ENCODE data around the gene USP14.
A peak's percentile ranks its signal among the peaks of the same experiment; 100 is the strongest.

The USP14 gene

DNA sequence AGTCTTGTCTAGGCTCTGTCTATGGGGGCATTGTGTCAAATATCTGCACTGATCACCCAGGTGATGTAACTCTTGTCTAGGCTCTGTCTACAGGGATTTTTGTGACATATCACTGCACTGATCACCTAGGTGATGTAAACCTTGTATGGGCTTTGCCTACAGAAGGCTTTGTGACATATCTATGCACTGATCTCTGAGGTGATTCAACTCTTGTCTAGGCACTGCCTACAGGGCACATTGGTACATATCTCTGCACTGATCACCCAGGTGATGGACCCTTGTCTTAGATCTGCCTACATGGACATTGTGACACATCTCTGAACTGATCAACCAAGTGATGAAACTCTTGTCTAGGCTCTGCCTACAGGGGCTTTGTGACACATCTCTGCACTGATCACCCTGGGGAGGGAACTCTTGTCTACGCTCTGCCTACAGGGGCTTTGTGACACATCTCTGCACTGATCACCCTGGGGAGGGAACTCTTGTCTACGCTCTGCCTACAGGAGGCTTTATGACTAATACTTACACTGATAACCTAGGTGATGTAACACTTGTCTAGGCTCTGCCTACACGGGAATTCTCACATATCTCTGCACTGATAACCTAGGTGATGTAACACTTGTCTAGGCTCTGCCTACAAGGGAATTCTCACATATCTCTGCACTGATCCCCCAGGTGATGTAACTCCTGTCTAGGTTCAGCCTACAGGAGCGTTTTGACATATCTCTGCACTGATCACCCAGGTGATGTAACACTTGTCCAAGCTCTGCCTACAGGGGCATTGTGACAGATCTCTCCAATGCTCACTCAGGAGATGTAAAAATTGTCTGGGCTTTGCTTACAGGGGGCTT lies 47.8 kb upstream of the USP14 start (continued):
- peak; percentile 57; the same call in 1 of the 2 replicates for TF ChIP-seq HIC1 (tag by site-specific recombination; IDR thresholded peaks at IDR 0.05)
- TF ChIP-seq, protein P1, sequence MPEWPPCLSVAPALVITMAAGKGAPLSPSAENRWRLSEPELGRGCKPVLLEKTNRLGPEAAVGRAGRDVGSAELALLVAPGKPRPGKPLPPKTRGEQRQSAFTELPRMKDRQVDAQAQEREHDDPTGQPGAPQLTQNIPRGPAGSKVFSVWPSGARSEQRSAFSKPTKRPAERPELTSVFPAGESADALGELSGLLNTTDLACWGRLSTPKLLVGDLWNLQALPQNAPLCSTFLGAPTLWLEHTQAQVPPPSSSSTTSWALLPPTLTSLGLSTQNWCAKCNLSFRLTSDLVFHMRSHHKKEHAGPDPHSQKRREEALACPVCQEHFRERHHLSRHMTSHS (tag by site-specific recombination; IDR thresholded peaks at IDR 0.05): 0 out of 2 replicates have a peak, but pooled peaks have one; percentile 47
- TF ChIP-seq, protein P2, sequence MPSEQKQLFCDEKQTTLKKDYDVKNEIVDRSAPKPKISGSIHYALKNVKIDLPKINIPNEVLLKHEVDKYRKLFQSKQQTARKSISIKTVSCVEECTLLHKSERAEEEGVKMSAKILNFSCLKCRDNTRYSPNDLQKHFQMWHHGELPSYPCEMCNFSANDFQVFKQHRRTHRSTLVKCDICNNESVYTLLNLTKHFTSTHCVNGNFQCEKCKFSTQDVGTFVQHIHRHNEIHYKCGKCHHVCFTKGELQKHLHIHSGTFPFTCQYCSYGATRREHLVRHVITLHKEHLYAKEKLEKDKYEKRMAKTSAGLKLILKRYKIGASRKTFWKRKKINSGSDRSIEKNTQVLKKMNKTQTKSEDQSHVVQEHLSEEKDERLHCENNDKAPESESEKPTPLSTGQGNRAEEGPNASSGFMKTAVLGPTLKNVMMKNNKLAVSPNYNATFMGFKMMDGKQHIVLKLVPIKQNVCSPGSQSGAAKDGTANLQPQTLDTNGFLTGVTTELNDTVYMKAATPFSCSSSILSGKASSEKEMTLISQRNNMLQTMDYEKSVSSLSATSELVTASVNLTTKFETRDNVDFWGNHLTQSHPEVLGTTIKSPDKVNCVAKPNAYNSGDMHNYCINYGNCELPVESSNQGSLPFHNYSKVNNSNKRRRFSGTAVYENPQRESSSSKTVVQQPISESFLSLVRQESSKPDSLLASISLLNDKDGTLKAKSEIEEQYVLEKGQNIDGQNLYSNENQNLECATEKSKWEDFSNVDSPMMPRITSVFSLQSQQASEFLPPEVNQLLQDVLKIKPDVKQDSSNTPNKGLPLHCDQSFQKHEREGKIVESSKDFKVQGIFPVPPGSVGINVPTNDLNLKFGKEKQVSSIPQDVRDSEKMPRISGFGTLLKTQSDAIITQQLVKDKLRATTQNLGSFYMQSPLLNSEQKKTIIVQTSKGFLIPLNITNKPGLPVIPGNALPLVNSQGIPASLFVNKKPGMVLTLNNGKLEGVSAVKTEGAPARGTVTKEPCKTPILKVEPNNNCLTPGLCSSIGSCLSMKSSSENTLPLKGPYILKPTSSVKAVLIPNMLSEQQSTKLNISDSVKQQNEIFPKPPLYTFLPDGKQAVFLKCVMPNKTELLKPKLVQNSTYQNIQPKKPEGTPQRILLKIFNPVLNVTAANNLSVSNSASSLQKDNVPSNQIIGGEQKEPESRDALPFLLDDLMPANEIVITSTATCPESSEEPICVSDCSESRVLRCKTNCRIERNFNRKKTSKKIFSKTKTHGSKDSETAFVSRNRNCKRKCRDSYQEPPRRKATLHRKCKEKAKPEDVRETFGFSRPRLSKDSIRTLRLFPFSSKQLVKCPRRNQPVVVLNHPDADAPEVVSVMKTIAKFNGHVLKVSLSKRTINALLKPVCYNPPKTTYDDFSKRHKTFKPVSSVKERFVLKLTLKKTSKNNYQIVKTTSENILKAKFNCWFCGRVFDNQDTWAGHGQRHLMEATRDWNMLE (tag by site-specific recombination; conservative IDR thresholded peaks at IDR 0.05; ENCODE audit: low read depth): peak; percentile 42
- TF ChIP-seq ZNF24 (tag by site-specific recombination; IDR thresholded peaks at IDR 0.05): peak; percentile 85; the same call in 1 of the 2 replicates
- peak; percentile 81 for TF ChIP-seq GLIS1 (tag by site-specific recombination; IDR thresholded peaks at IDR 0.05)
- 0 out of 2 replicates have a peak, but pooled peaks have one; percentile 39 for TF ChIP-seq ZNF610 (tag by site-specific recombination; IDR thresholded peaks at IDR 0.05; ENCODE audit: borderline replicate concordance)
- TF ChIP-seq KLF8 (tag by site-specific recombination; IDR thresholded peaks at IDR 0.05): peak; percentile 61; the same call in 1 of the 2 replicates
- TF ChIP-seq ZIC2 (tag by site-specific recombination; IDR thresholded peaks at IDR 0.05): peak; percentile 75
- 0 out of 2 replicates have a peak, but pooled peaks have one; percentile 12 for TF ChIP-seq ZNF513 (tag by site-specific recombination; IDR thresholded peaks at IDR 0.05)
- 0 out of 2 replicates have a peak, but pooled peaks have one; percentile 32 for TF ChIP-seq WT1 (tag by site-specific recombination; IDR thresholded peaks at IDR 0.05)
- TF ChIP-seq ZNF600 (tag by site-specific recombination; IDR thresholded peaks at IDR 0.05): peak; percentile 30; the same call in 1 of the 2 replicates
- peak; percentile 76 for TF ChIP-seq GFI1B (tag by site-specific recombination; IDR thresholded peaks at IDR 0.05)
- TF ChIP-seq ZNF155 (tag by site-specific recombination; IDR thresholded peaks at IDR 0.05): 0 out of 2 replicates have a peak, but pooled peaks have one; percentile 37
- TF ChIP-seq ZNF140 (tag by site-specific recombination; IDR thresholded peaks at IDR 0.05): 0 out of 2 replicates have a peak, but pooled peaks have one; percentile 7
- TF ChIP-seq ZNF692 (tag by site-specific recombination; IDR thresholded peaks at IDR 0.05): peak; percentile 84
- peak; percentile 80 for TF ChIP-seq EGR2 (tag by site-specific recombination; IDR thresholded peaks at IDR 0.05; ENCODE audit: low read depth)
- TF ChIP-seq PRDM4 (tag by site-specific recombination; IDR thresholded peaks at IDR 0.05): peak; percentile 55
- peak; percentile 60; the same call in 1 of the 2 replicates for TF ChIP-seq PRDM1 (tag by site-specific recombination; IDR thresholded peaks at IDR 0.05)
- peak; percentile 86 for TF ChIP-seq ZFHX2 (tag by site-specific recombination; conservative IDR thresholded peaks at IDR 0.05)
- TF ChIP-seq IKZF3 (tag by site-specific recombination; IDR thresholded peaks at IDR 0.05): peak; percentile 81
- TF ChIP-seq ZBTB21 (tag by site-specific recombination; IDR thresholded peaks at IDR 0.05): peak; percentile 83
- TF ChIP-seq ZNF629 (tag by site-specific recombination; IDR thresholded peaks at IDR 0.05): peak; percentile 93
- peak; percentile 64 for TF ChIP-seq SP3 (tag by site-specific recombination; IDR thresholded peaks at IDR 0.05)
- TF ChIP-seq KLF10 (tag by site-specific recombination; IDR thresholded peaks at IDR 0.05): 0 out of 2 replicates have a peak, but pooled peaks have one; percentile 42

Measured in HEK293 (cell line).